K562 (cell line): ENCODE measurements around the gene CPNE2.

ENCODE experiments used
- ATF3 ChIP-seq, 2 experiments: fragments of 450-650 bp in 1 of 2; sonication (generic) in 1 of 2; formaldehyde crosslinking in 1 of 2; IDR thresholded peaks in 1 of 2; conservative IDR thresholded peaks in 1 of 2; 2 replicates each; pipeline versions ENCODE4 v1.6.1 to v1.8.1; 2016 to 2023; ENCODE audit warnings: mild to moderate bottlenecking in 2 of 2, moderate library complexity in 2 of 2, inconsistent platforms in 1 of 2, missing genetic modification reagents in 1 of 2
- CTCF ChIP-seq, 3 experiments: IDR thresholded peaks in 2 of 3; conservative IDR thresholded peaks in 1 of 3; 2 replicates each; pipeline ENCODE4 v1.5.1; 2011 to 2012; ENCODE audit warnings: low read length in 3 of 3, mild to moderate bottlenecking in 3 of 3, control low read depth in 2 of 3, improper control_type of control experiment in 1 of 3, inconsistent platforms in 1 of 3, low read depth in 1 of 3, mixed read lengths in 1 of 3, moderate library complexity in 1 of 3; ENCODE audit not compliant: insufficient read depth in 2 of 3
- EP300 ChIP-seq: IDR thresholded peaks from 2 replicates; pipeline ENCODE4 v1.6.1; 2012; ENCODE audit warnings: low read length, improper control_type of control experiment
- GATAD2A ChIP-seq: fragments of 450-650 bp; IDR thresholded peaks from 2 replicates; pipeline ENCODE4 v1.6.1; 2017
- GTF2B ChIP-seq: IDR thresholded peaks from 2 replicates; pipeline ENCODE4 v1.6.1; 2011; ENCODE audit not compliant: insufficient read length; ENCODE audit errors: extremely low read depth
- MAX ChIP-seq: sonication (generic); formaldehyde crosslinking; IDR thresholded peaks from 2 replicates; pipeline ENCODE4 v1.9.0; 2022; ENCODE audit warnings: mild to moderate bottlenecking, missing genetic modification reagents
- NR2C2 ChIP-seq, 2 experiments: fragments of 200-800 bp in 1 of 2; sonication (Bioruptor generic) in 1 of 2; sonication (generic) in 1 of 2; formaldehyde crosslinking in 1 of 2; IDR thresholded peaks; 2 replicates each; pipeline versions ENCODE4 v1.6.1 to v1.8.0; 2016 to 2022; ENCODE audit warnings: mild to moderate bottlenecking in 1 of 2, missing compliant biosample characterization in 1 of 2, missing genetic modification characterization in 1 of 2, missing genetic modification reagents in 1 of 2
- SPI1 ChIP-seq: IDR thresholded peaks from 2 replicates; pipeline ENCODE4 v1.6.1; 2011; ENCODE audit warnings: low read depth, low read length, control low read depth, borderline replicate concordance
- SREBF2 ChIP-seq: sonication (generic); formaldehyde crosslinking; IDR thresholded peaks from 2 replicates; pipeline ENCODE4 v1.4.0; 2020; ENCODE audit warnings: mild to moderate bottlenecking, missing genetic modification reagents
- SUPT5H ChIP-seq: fragments of 450-650 bp; IDR thresholded peaks from 2 replicates; pipeline ENCODE4 v1.6.1; 2016
- U2AF1 ChIP-seq: fragments of 200-400 bp; formaldehyde crosslinking; optimal IDR thresholded peaks from 2 replicates; pipeline ENCODE3; 2017; ENCODE audit warnings: mild to moderate bottlenecking, low read depth, low read length, moderate library complexity

- TF ChIP-seq NR2C2 (CRISPR knock-in tag; IDR thresholded peaks at IDR 0.05): no peak
- TF ChIP-seq NR2C2 (tag; IDR thresholded peaks at IDR 0.05): no peak
- TF ChIP-seq GTF2B: no peak
- no peak for TF ChIP-seq EP300
- TF ChIP-seq GATAD2A: no peak
- TF ChIP-seq U2AF1: no peak
- TF ChIP-seq ATF3 (IDR thresholded peaks at IDR 0.05): no peak
- no peak for TF ChIP-seq ATF3 (CRISPR knock-in tag; conservative IDR thresholded peaks at IDR 0.05)
- no peak for TF ChIP-seq CTCF (IDR thresholded peaks at IDR 0.05 in 2 of 3, conservative IDR thresholded peaks at IDR 0.05 in 1 of 3; ENCODE audit: insufficient read depth in 2 of 3, low read depth in 1 of 3, low read length in 3 of 3)
- no peak for TF ChIP-seq MAX (CRISPR knock-in tag)
- TF ChIP-seq SPI1: no peak
- TF ChIP-seq SREBF2: no peak
- no peak for TF ChIP-seq SUPT5H
Measured at GRCh38 chr16:57131351-57131970, 39.1 kb downstream of the CPNE2 start.
